ENCODE data around the gene TMEM253.

Gene TMEM253

DNA sequence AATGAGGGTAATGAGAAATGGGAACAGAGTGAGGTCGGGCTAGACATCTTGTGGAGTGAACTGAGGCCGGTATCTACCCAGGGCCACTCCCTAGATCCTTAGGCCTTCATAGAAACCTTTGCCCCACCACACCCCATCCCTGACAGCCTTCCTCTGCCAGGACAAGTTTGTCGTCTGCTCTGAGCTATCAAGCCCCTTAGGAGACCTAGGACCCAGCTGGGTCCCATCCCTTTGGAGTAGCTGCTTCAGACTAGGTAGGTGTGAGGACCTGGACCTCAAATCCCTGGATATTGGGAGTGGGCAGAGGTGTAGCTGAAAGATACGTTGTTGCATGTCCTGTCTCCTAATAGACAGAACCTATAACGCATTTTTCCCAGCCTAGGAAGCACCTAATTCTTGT, at the start of gene TMEM253:
TMEM253 (plus strand) TSS at position 136 of the 400 bp plus-strand sequence. CDS start 278 bp downstream, outside the sequence.
- no peak for FAIRE-seq

DNA sequence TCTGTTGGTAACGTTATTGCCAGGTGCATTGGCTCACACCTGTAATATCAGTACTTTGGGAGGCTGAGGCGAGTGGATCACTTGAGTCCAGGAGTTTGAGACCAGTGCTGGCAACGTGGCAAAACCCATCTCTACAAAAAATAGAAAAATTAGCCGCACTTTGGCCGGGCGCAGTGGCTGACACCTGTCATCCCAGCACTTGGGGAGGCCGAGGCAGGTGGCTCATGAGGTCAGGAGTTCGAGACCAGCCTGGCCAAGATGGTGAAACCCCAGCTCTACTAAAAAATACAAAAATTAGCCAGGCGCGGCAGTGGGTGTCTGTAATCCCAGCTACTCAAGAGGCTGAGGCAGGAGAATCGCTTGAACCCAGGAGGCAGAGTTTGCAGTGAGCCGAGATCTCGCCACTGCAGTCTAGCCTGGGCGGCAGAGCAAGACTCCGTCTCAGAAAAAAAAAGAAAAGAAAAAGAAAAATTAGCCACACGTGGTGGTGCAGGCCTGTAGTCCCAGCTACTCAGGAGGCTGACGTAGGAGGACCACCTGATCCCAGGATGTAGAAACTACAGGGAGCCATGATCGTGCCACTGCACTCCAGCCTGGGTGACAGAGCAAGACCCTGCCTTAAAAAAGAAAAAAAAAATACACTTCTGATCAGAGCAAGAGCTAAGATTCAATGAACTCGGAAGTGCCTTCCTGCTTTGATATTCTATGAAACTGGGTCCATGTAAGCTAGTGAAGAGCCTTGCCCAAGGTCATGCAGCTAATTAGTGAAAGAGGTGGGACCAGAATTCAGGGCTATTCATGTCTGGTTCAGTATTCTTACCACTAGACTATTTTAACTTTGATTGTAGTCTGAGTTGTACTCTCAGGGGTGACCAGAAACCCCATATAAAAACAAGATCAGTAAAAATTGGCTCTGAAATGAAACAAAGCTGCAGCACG, 47.4 kb upstream of the TMEM253 start:
- no peak for FAIRE-seq

DNA sequence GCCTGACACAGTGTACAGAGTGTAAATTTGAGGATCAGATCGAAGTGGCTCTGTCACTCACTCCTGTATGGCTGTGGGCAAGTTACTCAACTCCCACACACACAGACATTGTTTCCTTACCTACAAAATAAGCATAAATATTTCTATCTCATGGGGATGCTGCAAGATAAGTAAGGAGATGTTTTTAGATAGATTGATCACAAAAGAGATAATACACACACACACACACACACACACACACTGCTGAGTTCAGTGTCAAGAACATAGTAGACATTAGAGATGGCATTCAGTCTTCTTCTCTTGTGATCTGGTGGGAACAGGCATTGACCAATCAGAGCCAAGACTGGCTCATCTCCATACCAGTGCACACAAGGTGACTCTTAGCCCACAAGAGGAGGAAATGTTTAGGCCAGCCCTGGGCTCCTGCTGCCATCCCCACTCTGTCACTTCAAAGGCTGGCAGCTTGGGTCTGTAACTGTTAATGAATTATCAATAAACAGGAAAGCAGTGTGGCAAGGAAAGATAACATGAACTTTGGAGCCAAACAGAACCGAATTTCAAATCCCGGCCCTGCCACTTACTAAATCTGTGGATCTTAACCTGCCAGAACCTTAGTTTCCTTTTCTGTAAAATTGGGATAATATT, 46.6 kb upstream of the TMEM253 start:
- no peak for FAIRE-seq

DNA sequence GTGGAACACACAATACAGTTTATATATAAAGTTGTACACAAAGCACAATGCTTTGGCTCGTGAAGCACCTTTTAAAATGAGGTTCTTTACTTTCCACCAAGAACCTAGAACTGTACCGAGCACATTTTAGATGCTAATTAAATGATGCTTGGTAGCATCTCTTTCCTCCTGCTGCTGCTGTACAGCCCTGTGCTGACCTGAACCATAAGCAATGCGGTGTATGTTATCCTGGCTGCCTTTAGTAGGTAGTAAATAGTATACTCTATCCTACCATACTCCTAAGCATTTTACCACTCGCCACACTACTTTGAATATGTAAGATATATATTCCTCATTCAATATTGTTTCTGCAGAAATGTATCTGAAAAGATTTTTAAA, 46.1 kb upstream of the TMEM253 start:
- no peak for FAIRE-seq

DNA sequence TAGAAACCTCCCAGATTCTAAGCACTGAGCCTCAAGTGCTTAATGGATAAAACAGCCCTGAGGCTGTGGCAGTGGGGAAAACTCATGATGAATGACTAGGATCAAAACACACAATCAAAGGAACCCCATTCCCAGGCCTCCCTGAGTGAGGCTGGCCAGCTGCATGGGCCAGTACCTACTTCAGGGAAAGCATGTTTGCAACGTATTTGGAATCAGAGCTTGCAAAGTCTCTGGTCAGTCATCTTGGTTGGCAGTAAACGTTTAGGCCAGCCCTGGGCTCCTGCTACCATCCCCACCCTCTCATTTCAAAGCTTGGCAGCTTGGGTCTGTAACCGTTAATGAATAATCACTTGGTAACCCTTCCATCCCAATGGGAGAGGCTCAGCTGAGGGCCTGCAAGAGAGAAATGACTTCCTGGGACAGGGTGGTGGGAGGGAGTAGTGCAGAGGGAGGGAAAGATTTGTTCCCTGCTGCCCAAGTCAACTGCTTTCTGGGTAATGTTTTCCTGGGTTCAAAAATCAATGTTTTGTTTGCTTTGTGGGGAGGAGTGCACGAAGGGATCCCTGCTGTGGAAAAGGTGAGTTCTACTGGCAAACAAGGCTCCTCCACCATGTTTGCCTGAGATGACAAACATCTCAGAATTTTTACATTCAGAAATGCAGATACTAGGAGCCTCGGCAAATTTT, 45.3 kb upstream of the TMEM253 start:
- no peak for FAIRE-seq

DNA sequence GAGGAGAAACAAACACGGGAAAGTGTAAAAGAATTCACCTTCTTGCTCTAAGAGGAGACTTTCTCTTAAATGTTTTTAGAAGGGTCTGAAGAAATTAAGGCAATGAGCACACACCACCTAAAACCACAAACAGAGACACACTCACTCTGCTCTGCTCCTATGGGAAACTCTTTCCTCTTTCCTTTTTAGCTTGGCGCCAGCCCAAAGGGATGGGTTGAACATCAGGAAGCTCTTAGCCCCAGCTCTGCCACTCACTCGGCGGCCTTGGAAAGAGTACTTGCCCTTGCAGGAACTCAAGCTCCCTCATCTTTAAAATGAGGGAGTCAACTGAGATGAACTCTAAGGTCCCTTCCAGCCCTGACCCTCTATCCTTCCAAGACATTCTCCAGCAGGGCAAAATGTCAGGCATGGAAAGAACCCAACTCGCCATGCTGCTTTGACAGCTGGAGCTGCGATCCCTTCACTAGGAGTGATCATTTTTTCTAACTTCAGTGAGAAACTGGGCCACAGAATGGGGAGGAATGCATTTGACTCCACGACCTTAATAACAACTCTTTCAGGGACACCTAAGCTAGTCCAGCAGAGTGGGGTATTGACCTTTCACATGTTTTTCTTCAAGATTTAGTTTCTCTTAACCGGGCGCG, 44.2 kb upstream of the TMEM253 start:
- FAIRE-seq: no peak

DNA sequence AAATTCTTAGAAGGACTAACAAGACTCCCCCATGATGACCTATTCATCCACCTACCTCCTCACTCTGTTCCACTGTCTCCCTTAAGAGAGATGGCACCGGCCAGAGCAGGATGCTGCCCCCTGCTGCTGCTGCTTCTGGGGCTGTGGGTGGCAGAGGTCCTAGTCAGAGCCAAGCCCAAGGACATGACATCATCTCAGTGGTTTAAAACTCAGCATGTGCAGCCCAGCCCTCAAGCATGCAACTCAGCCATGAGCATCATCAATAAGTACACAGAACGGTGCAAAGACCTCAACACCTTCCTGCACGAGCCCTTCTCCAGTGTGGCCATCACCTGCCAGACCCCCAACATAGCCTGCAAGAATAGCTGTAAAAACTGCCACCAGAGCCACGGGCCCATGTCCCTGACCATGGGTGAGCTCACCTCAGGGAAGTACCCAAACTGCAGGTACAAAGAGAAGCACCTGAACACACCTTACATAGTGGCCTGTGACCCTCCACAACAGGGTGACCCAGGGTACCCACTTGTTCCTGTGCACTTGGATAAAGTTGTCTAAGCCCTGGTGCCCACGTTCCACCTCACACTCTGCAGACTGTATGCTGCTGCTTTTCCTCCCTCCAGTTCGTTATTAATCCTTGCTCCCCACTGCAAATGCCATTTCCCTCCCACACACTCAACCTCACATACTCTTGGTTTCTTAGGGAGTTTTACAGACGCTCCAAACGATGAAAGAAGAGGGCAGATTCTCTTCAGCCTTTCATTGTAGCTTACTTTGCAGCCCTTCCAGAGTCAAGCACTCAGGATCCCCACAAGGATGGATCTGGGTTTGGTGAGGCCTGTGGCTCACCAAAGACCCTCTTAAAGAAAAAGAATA, 42.8 kb upstream of the TMEM253 start, which contains the start of gene RNASE8:
RNASE8 (plus strand) TSS at position 20 of the 873 bp plus-strand sequence; CDS start at position 91, 71 bp downstream.
- FAIRE-seq: no peak

DNA sequence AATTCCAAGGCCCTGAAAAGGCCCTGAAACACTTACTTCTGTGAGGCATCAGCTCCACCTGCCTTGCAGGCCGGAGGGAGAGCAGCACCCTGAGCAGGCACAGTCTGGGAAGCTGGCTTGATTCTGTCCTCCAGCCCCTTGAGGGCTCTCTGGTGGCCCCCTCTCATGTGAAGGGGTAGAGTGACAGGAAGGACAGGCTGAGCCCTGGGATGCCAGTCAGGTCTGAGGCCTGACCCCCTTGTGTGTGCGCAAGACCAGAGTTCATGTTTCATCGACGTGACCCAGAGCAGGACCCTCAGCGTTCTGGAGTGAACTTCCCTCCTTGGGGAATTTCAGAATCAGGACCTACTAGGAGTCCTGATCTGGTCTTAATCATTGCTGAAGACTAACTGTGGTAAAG, 42.0 kb upstream of the TMEM253 start:
- FAIRE-seq: no peak

DNA sequence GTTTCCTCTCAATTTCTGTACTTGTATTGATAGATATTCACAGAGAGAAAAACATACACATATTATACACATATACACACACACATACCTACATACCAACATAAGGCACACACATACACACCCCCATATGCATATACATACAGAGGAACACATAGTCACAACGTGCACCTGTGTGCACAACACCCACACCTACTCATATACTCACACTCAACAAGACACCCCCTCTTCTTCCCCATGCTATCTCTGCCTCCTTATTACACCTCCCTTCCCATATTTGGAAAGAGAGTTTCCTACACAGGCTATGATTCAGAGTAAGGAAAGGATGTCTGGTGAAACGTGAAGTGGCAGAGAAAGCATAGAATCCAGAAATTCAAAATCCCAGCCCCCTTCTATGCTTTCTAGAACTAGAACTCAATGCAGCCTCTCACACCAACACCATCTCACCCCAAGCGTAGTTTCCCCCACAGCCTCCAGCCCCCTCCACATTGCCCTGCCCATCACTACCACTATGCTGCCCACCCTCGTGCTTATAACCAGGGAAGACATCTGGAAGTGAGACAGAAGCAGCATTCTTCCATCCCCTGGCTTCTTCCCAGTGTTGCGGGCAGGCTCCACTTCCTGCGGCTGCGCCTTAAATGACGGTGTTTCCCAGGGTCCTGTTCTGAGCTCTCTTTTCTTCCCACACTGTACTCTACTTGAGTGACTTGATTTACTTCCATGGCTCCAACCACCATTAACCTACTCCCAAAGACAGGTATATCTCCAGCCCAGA, 40.8 kb upstream of the TMEM253 start:
- no peak for FAIRE-seq

DNA sequence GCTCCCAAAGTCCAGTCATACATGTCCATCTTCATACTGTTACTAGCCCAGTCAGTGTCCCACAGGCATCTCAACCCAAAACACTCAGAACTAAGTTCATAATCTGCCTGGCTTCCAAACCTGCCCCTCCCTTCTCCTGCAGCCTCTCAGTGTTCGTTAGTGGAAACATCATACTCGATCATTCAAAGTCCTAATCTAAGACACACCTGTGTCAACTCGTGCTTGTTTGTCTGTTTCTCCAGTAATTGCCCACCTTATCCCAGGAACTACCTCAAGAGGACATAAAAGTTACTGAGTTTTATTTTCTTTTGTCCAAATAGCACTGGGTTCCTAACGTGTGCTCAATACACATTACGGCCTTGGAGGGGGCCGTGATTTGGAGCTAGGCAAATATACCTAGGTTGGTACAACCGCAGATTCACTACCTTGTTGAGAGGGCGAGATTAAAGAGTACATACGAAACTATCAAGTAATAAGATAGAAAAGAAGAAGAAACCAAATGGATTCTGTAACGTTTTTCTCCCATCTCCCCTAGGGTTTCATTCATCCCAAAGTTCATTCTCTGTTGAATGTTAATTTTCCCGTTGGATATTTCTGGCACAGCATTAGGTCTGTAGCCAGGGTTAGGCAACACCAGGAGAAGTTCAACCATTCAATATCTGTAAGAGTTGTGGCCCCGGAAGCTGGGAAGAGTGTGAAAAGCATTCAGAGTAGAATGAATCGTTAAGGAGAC, 40.1 kb upstream of the TMEM253 start:
- FAIRE-seq: no peak

DNA sequence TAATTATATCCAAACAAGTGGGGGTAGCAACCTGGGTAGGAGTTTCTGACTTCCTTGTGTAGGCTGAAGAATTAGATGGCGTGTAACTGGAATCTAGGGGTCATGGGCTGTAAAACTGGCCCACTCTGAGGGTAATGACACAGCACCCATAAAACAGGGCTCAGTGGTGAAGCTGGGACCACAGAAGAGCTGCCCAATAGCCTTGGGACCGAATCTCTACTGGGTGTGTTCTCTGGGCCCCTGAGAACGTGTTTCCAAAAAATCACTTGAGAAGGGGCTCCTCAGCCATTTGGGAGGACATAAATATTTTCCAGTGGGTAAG, 39.6 kb upstream of the TMEM253 start:
- FAIRE-seq: no peak

DNA sequence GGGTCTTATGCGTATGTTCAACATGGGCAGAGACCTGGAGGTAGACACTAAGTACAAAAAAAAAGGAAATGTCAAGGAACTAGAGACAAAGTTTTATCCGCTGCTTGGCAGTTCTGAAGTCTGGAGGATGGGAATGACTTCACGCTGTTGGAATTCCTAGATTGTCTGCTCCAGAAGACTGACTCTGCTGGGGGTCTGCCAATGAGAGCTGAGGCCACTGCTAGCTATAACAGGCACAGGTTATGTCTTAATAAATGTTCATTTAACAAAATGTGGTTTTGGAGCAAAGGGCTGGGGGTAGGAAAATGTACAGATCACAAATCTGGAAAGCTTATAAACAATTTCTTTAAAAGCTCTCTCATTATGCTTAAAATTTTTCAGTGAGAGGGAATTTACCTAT, 37.4 kb upstream of the TMEM253 start:
- FAIRE-seq: no peak

DNA sequence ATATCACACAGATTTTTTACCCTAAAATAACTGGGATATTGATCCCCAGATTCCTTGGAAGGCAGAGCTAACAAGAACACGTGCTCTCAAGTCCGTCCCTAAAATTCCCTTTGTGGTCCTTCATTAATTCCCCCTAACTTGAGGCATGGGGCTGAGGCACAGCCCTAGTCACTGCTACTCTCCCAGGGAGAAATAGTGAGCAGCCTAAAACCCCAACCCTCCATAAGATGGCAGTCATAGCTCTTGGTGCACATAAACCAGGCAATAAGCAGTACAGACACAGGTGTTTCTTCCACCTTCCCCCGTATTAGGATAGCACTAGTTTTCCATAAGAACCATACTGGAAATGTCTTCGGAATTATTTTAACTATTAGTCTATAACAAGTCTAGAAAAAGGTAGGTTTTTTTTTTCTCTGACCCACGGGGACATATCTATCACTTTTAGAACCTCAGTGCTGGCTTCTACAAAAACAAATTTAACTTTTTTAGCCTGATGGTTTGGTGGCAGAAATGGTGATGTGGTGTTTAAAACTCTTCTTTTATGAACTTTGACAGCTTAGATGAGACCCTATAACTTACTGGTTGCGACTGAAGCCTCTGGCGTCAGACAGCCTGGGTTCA, 33.9 kb upstream of the TMEM253 start:
- FAIRE-seq: peak; percentile 60

DNA sequence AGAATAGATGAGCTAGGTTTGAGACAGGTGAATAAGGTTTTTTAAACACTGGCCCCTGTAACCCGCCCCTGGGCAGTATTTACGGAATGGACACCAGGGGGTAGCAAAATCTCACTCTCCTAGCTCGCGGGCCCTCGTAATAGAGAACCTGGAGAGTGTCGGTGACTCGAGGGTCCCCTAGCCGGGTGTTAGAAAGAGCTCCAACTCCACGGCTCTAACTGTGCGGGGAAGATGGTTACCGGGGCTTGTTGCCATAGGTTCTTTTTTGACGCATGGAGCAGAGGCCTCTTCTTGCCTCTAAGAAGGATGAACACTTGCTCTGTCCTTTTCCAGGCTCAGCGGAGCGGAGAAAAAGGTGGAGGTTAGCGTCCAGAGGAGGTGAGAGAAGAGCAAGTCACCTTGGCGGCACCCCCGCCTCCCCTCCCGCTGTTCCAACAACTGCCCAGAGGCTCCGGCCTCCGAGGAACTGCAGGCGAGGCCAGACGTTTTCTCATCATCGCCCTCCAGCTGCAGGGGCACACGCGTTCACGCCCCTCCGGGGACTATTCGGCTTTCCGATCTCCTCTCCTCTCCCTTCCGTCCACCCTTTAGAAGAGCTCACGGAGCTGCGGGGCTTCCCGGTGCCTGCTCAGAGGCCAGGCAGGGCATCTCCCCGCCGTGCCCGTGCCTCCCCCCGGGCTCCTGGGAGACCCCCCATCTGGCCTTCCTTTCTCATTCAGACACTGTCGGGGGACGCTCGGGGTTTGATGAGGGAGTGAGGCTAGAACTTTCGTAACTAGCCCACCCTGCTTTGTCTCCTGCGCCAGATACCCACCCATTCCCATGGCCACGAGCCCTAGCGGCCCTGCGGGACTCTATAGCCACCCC, 32.1 kb upstream of the TMEM253 start:
- FAIRE-seq: no peak

DNA sequence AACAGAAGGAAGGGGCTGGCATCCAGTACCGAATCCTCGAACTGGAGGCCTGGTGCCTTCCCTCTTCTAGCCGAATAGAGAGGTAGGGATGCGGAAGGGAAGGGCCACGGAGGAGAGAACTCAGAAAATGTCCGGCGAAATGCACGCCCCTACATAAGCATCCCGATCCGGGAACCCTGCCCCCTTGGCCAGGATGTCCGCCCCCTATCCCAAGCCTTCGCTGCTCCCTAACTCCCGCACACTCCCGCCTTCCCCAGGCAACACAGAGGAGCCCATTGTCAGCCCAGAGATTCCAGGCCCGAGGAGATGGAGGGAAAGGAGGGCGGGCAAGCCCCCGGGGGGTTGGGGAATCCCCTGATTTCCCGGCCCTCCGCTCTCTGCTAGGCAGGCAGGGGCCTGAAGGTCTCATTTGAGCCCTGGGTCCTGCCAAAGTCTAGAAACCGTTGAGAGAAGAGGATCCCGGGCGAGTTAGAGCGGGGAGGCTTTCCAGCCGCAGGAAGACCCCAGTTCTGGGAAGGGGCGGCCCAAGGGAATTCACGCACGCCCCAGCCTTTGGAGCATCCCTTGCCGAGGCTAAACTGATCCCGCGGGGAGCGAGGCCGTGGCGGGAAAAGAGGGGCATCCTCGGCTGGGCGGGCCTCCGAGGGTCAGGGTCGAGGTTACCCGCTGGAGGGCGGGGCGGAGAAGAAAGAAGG, 31.3 kb upstream of the TMEM253 start:
- FAIRE-seq: no peak

DNA sequence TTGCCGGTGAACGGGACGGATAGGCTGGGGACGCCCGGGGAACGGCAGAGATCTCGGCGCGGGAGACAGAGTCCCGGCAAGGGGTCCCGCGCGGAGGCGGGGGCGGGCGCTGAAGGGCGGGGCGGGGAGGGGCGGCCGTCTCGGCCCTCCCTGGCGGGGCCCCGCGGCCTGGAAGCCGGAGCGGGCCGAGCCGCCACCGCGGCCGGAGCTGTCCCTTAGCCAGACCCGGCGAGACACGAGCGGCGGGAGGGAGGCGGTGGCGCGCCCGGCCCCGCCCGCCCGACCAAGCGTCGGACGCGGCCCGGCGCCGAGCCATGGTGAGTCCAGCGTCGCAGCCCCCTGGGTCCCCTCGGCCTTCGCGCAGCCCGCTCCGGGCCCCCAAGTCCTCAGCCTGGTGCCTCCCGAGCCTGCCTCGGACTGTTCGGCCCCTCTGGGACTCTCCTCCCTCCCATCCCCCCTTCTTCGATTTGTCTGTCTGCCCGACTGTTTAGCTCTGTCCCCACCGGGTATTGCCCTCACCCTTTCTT, 30.7 kb upstream of the TMEM253 start, which contains the start of gene ARHGEF40:
ARHGEF40 (plus strand) TSS at position 222 of the 527 bp plus-strand sequence; CDS start at position 315, 93 bp downstream.
- no peak for FAIRE-seq

DNA sequence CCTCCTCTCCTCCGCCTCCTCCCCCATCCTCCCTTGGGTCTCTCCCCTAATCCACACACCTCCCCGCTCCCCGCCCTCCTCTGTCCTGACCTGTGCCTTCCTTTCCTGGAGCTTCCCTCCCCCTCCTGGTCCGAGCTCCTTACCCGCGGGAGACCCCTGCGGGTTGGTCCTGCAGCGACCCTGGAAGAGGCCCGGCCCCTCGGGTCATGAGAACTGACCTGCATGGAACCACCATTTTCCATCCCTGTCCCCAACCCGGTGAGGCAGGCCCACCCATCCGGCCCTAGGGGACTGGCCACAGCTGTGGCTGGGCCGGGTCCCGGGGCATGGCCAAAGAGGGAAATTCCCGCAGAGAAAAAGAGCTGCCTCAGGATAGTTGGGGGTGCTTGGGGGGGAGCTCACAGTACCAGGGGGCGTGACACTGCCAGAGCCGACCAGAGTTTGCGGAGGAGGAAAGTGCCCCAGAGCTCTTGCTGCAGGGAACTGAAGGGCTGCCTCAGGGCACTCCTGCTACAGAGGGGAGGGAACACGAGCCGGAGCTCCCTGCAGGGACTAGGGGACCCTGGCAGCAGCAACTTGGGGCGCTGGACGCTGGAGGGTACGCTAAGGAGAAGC, 30.1 kb upstream of the TMEM253 start:
- FAIRE-seq: no peak

Data from G401.6 (cell line).